Activated CD8-positive, alpha-beta memory T cell treated with anti-CD3 and anti-CD28 coated beads, Interleukin-2, amount 50 U/mL, for 4 hours (primary cell): Measurements from ENCODE around the gene RAB1A.

Source experiments
- DNase-seq: peaks from one replicate; pipeline ENCODE4 v3.0.0-alpha.2; 2020

The RAB1A gene

DNA sequence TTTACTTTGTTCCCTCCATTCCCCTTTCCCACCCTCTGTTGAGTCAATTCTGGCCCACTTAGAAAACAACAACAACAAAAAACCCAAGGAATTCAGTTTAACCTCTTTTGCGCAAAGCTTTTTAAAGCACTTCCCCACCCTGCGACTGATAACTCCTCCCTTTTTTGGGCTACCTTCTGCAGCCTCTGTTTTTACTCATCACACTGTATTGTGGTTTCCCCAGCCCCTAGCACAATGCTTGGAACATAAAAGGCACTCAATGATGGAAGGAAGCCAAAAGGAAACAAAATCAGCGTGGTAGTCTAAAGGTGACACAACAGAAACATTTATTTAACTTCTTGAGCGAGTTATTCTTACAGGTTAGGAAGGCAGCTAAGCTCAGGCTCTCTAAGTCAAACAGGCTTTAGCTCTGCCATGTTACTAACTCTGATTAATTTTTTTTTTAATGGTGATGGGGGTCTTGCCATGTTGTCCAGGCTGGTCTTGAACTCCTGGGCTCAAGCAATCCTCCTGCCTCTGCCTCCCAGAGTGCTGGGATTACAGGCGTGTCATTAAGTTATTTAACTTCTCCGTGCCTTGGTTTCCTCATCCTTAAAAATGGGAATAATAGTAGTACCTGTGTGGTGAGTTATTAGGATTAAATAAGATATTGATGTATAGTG lies 72.4 kb downstream of the RAB1A start:
- peak; percentile 44 for DNase-seq

DNA sequence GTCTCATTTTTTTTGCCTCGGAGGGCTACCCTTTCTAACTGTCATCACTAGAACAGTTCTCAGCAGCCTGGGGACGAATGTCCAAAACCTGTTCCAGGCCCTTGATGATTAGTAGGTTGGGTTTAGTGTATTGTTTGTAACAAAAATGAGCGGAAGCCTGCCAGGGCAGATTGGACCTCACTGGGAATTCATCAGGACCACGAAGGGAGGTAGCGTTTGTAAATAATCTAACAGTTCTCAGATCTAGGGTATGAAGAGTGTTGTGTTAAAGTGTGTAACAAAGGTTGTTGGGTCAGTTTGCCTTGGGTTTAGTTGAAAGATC lies 72.9 kb downstream of the RAB1A start:
- no peak for DNase-seq

DNA sequence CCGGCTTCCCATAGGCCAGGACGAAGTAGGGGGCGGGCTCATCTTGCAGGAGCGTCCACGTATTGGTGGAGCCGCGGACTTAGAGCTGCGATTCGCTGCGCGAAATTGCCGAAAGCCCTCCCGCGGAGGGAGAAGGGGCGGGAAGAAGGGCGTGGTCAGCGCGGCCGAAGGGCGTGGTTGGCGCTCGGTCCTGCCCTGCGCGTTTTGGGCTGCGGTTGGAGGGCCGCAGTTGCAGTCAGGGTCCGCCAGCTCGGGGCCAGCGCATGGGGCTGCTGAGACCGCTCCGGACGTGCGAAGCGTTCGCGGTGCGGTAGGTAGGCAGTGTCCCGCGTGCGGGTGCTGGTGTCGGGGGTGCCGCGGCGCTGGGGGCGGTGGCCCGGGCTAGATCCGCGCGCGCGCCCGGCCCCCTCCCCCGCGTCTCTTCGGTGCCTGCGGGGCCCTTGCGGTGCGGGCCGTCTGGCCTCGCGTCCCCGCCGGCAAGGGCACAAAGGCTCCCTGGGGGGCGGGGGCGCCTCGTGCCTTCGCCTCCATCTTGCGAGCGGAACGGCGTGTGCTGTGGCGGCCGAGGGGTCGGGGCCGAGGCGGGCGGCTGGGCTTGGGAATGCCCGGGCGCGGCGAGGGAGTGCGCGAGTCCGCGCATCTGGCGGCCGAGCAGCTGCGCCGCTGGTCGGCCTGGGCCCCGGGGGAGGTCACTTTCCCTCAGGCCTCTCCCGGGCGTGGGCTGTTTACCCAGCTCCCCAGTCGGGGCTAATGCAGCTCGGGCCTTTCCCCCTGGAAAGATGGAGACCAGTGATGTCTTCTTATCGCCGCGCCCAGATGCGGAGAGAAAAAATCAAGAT lies 73.5 kb downstream of the RAB1A start, which contains the start of gene CEP68:
CEP68 (plus strand) TSS at position 202 of the 839 bp plus-strand sequence. CDS start 13,029 bp downstream, outside the sequence.
- DNase-seq = peak; percentile 95

DNA sequence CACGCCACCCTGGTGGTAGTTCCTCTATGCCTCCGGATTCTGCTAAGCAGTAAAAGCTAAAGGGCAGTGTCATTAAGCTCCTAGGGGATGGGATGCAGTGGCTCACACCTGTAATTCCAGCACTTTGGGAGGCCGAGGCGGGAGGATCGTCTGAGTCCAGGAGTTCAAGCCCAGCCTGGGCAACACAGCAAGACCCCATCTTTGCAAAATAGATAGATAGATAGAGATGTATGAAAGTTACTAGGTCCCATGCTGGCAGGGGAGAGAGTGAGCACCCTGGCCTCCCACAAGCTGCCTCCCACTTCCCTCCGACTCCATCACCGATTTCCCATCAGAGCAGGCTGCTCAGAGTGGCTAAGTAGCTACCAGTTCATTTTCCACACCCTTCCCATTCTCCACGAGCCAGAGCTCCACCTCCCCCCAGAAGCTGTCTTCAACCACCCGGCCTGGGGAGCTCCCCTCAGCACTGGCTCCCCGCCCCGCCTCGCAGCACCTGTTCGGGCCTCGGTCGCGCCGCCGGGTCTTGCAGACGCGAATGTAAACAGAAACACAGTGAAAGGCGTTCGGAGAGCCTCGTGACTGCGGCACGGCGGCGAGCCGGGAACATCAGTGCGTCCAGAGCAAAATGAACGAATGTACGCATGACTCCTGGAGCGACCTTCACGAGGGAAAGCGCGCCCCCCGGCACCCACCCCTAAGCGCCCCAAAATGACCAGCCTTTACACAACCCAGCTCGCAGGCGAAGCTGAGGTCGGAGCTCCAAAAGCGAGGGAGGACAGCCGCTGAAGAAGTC lies 74.3 kb downstream of the RAB1A start:
- peak; percentile 59 for DNase-seq

DNA sequence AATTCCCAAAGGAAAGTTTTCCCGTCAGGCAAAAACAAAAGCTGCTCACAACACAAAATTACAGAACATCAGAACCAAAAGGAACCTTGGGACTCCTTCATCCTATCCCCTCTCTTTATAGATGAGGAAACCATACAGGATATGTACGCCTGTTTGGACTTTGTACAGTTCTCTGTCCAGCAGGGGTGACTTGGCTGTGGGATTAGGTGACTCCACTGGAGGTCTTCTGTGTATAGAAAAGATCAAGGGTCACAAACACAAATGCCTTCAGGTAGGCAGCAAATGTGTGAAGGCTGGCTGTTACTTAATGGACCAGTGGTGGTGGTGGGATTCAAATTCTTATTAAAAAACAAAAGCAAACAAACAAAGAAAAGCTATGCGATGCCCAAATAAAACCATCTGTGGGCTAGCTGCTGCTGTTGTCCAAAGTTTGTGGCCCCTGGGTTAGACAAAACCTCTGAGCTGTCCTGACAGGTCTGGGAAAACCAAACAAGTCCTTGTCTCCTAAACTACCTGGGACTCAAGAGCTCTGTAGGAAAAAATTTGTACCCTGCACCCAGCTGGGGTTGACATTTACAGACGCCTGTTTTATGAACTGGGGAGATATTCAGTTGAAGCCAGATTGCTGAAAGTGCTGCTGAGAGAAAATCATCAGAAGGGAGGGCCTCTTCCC lies 75.0 kb downstream of the RAB1A start:
- no peak for DNase-seq

DNA sequence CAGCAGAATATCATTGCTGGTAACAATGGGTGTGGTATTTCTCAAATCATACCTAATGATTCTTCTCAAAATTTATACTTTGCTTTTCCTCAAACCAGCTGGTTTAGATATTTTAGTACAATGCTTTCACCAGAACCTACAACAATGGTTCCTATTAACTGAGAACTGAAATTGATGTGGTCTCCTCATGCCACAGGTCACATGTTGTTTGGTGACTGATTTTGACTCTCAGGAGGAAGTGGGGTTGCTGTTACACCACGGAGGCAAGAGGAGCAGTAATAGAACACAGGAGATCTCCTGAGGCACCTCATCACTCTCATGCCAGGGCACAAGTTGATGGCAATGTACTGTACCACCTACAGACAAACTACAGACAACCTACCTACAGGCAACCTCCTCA lies 76.7 kb downstream of the RAB1A start:
- no peak for DNase-seq

DNA sequence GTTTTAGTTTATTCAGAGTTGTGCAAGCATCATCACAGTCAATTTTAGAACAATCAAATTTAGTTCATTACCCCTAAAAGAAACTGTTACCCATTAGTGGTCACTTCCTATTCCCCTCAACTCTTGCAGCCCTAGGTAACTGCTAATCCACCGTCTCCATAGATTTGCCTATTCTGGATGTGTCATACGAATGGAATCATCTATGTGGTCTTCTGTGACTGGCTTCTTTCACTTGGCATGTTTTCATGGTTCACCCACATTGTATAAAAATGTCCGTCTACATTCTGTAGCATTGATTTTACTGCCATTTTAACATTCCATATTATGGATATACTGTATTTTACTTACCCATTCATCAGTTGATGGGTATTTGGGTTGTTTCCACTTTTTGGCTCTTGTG lies 79.0 kb downstream of the RAB1A start:
- no peak for DNase-seq

DNA sequence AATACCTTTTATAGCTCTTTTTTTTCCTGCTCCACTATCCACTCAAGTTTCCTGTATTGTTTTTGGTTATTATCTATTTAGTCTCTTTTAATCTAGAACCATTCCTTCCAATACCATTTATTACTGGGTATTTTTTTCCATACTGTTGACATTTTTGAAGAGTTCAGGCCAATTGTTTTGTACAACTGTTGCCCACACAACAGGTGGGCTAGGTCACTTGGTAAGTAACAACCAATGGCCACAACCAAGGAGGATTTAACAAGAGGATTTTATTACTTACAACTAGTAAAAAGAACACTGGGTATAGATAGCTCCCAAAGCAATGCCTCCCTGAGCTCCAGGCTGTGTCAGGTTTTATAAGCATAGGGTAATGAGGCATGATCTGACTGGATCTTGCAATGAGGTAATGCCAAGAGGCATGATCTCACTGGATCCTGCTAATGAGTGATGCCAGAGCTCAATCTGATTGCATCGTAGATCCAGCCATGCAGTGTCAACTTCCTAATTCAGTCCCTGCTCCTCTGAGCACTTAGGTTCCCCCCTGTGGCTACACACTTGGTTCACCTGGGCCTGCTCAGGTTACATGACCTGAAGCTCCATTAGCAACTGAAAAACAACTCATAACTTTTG lies 80.8 kb downstream of the RAB1A start:
- no peak for DNase-seq

DNA sequence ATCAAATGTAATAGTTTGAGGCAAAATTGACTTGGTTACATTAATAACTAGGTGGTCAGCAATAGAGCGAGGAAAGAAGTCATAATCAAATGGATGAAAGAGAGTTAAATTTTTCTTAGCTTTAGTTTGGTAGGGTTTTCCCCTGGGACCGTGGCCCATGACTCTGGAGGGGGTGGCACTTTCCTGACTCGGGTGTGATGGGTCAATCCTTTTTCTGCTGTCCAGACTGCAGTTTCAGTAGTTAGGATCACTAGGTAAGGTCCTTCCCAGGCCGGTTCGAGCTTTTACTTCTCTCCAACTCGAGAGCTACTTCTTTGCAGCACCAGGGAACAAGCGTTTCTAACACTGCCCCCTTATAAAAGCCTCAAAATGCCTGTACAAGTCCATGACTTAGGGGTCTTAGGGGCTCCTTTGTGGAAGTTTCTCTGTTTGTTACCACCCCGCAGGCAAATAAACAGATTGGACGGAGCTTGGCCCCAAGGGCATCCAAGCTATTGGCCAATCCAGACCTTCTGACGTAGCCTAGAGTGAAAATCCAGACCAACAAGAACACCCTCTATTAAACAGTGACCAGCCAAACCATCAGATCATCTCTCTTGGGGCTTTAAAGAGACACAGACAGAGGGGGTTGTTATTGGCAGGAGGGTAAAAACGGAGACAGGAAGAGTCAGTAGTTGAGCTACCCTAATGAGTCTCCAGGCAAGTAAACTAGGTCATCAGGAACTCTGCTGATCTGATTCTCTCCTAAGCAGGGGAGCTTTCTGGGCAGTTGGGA lies 83.1 kb downstream of the RAB1A start:
- no peak for DNase-seq

DNA sequence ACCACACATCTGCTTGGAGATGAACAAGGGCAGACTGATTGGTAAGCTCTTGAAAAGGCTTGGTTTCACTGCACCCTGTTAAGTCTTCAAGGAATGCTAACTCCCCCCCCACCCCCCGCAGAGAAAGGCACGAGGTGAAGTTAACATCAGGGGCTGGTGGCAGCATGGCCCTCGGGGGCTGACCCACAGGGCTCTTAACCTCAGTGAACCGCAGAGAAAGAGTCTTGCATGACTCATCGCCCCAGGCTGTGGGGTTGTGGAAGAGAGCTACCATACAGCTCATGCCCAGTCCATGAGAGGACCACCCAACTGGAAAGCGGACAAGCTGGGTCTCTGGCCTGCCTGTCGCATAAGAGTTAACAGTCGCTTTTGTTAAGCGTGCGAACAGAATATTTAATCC lies 84.3 kb downstream of the RAB1A start:
- DNase-seq = no peak

DNA sequence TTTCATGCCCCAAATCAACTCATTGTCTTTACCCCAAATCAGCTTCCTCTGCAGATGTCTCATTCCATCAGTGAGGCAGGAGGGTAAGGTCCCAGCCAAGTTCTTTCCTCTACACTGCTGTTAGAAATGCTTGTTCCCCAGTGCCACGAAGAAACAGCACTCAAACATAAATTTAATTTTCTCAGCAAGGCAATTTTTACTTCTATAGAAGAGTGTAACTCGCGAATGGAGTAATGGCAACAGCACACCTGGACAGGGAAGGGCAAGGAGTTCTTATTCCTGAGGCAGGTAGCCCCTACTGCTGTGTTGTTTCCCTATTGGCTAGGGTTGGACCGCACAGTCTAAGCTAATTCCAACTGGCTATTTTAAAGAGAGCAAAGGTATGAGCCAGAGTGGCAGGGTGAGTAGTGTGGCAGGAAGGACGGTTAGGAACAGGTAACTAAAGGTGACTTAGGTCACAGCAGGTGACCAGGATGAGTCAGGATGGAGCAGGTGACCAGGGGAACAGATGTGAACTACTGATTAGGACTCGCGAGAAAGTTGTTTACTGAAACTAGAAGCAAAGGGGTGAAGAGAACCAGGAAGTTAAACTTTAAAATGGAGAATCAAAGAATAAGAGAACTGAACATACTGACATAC lies 85.7 kb downstream of the RAB1A start:
- no peak for DNase-seq

DNA sequence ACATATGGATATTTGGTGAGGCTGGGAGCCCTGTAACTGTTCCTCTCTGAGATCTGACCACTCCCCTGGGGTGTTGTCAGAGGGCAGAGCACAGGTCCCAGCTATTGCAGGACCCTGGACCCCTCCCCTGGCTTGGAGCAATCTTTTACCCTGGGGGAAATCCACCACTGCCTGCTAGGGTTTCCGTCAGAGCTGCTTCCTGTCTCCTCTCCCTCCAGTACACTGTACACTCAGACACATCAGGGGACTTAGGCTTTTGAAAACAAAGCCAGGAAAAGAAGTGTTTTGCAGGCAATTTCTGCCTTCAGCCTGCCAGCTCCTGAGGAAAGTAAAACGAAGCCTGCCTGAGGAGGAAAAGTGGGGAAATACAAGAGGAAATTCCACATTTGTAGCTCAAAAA lies 86.9 kb downstream of the RAB1A start:
- DNase-seq = no peak

DNA sequence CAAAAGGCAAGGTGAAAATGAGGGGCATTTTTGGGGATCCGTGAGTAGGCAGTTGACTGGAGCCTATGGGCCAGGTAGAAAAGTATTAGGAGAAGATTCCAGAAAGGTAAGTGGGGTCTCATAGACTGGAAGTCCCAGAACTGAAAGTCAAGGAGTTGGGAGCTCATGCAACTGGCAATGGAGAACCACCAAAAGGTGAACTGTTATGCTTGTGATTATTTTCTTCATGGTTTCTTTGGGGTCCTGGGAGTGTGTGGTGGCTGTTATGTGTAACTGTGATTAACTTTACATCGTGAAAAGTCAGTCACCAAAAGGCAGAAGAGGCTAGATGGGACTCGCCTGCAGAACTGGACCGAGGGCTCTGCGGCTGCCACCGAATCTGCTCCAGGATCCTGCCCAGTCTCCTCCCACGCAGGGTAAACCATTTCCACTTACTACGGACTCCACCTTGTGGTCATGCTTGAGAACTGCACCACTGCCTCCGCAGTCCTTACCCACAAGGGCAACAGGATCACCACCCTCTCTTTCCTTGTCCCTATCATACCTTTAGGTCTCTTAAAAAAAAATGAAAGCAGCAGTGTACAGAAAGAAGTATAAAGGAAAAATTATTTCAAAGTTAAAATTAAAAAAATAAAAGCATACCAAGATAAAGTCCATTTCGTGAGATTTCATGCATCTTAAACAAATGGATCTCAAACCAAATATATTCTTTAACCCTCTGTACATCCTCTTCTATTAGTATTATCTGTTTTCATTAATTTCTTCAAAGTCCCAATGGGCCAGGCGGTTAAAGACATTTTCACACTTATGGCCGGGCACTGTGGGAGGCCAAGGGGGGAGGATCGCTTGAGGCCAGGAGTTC lies 89.3 kb downstream of the RAB1A start:
- peak; percentile 76 for DNase-seq

DNA sequence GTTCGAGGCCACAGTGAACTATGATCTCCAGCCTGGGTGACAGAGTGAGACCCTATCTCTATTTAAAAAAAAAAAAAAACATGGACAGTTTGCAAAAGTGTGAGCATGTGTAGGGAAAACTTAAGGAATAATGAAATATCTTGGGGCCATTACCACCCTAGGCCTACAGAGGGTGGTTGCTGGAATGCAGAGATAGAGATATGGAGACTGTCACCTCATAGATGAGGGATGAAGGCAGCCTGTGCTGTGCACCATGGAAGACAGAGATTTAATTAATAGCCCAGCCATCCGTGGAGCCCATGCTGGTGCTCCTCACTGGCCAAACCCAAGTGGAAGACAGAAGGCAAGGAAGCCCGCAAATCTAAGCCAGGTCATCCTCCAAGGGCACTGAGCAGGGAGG lies 90.3 kb downstream of the RAB1A start:
- no peak for DNase-seq

DNA sequence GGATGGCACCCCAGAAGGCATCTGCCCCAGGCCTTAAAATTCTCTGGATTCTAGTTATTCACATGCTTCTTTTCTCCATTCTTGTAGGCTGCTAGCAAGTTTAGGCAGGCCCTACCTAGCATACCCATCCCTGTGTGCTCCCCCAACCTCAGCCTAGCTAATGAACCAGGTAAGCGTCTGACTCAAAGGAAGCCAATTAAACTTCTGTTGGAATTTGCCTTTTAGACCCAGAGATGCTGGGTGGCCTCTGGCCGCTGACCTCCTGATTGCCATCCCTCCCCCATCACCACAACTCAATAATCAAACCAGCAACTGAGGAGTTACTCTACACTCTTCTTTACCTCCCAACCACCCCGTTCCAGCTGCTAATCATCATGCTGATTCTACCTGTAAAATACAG lies 92.7 kb downstream of the RAB1A start:
- no peak for DNase-seq
